ENCODE results near the gene SKIC8.

GRCh38 chr15:78345396-78346125, 46.2 kb upstream of the SKIC8 start:
- TF ChIP-seq CTCF (conservative IDR thresholded peaks at IDR 0.05; ENCODE audit: low read depth, low read length) (no peak), EZH2 (IDR thresholded peaks at IDR 0.05; ENCODE audit: borderline replicate concordance, low read depth, low read length, poor library complexity, severe bottlenecking) (no peak)

Measured in A673 (cell line).